Nephron progenitor cell (in vitro differentiated cells): ENCODE measurements around the gene SP100.

ENCODE experiments used
- DNase-seq: peaks from one replicate; pipeline ENCODE4 v3.0.0; 2021
- H3K27ac Mint-ChIP-seq: 2 replicates; pipeline ENCODE4 v1.8.0; 2021; ENCODE audit warnings: mild to moderate bottlenecking, moderate library complexity, mixed read lengths
- H3K27me3 Mint-ChIP-seq: 2 replicates; pipeline ENCODE4 v1.8.0; 2021; ENCODE audit warnings: mild to moderate bottlenecking, low read depth, mixed read lengths; ENCODE audit not compliant: poor library complexity
- H3K36me3 Mint-ChIP-seq: 2 replicates; pipeline ENCODE4 v1.8.0; 2021; ENCODE audit warnings: low read depth, mixed read lengths
- H3K4me1 Mint-ChIP-seq: 2 replicates; pipeline ENCODE4 v1.8.0; 2021; ENCODE audit warnings: mixed read lengths
- H3K4me3 Mint-ChIP-seq: 2 replicates; pipeline ENCODE4 v1.8.0; 2021; ENCODE audit warnings: mild to moderate bottlenecking, moderate library complexity, mixed read lengths
- H3K9me3 Mint-ChIP-seq: 2 replicates; pipeline ENCODE4 v1.8.0; 2021; ENCODE audit warnings: mild to moderate bottlenecking, moderate library complexity, mixed read lengths
- TF ChIP-seq, protein P1 (sequence below): fragments of 200-600 bp; sonication (generic); IDR thresholded peaks from 2 replicates; pipeline ENCODE4 v1.5.0; 2021; ENCODE audit warnings: antibody characterized with exemption

The SP100 gene

DNA sequence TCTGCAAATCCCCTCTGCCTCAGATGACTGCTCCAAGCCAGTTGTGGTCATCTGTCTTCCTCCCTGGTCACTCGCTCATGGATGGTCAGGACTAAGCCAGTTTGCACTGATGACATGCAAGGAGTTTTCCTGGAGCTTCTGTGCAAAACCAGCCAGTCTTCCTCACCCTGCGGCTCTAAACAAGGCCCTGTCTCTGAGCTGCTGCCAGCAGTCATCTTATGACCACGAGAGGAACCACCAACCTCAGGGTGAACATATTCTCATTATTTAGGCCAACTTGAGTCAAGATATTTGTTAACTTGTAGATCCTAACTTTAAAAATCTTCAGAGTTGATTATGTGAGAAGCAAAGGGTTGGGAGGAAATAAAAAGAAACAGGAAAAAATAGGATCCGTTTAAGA is 176.8 kb downstream of the SP100 start:
- TF ChIP-seq, protein P1, sequence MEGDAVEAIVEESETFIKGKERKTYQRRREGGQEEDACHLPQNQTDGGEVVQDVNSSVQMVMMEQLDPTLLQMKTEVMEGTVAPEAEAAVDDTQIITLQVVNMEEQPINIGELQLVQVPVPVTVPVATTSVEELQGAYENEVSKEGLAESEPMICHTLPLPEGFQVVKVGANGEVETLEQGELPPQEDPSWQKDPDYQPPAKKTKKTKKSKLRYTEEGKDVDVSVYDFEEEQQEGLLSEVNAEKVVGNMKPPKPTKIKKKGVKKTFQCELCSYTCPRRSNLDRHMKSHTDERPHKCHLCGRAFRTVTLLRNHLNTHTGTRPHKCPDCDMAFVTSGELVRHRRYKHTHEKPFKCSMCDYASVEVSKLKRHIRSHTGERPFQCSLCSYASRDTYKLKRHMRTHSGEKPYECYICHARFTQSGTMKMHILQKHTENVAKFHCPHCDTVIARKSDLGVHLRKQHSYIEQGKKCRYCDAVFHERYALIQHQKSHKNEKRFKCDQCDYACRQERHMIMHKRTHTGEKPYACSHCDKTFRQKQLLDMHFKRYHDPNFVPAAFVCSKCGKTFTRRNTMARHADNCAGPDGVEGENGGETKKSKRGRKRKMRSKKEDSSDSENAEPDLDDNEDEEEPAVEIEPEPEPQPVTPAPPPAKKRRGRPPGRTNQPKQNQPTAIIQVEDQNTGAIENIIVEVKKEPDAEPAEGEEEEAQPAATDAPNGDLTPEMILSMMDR, result no peak
- no peak for DNase-seq
- Mint-ChIP-seq H3K36me3 (no peaks in the 10 kb centered on the region), H3K27ac (no peak overlapping the region), H3K4me1 (peaks cover 5% of the 10 kb centered on the region), H3K27me3 (peaks cover 16% of the 10 kb centered on the region), H3K4me3 (no peak overlapping the region), H3K9me3 (no peaks in the 10 kb centered on the region)
